DMS79 treated with DMSO at 0.1 percent for 48 hours (cell line): ENCODE measurements around the gene DCDC1.
"Not testable (repeated sequence)": the region's sequence is repeated elsewhere in the genome, so short reads cannot be mapped to it uniquely, and the experiment has no call there.

Experiments
- DNase-seq: peaks from one replicate; lab custom pipeline; 2025; lab: John Stamatoyannopoulos, UW

The DCDC1 gene

DNA sequence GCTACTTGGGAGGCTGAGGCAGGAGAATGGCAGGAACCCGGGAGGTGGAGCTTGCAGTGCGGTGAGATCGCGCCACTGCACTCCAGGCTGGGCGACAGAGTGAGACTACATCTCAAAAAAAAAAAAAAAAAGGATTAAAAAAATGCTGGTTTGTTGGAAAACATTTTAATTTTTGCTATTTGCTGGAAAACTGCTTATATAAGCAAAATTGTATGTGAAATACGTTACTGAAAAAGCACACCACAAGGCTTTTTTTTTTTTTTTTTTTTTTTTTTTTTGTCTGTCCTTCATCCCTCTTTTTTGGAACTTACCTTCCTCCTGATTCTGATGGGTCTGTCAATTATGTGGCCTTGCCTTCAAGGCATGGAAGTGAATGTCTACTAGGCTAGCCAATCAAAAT lies 40.8 kb downstream of the DCDC1 start:
- no peak for DNase-seq

DNA sequence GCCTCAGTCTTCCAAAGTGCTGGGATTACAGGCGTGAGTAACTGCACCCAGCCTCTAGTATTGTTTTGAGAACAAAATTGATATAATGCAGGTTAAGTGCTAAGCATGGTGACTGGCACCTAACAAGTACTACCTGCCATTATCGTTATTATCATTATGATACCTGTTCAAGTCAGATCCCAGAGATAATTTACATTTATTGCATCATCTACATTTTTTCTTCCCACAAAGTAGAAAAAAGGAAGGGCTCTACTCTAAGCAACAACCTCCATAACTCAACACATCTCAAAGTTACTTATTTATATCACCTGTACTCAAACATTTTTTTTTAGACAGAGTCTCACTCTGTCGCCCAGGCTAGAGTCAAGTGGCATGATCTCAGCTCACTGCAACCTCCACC lies 42.1 kb downstream of the DCDC1 start:
- DNase-seq: no peak

DNA sequence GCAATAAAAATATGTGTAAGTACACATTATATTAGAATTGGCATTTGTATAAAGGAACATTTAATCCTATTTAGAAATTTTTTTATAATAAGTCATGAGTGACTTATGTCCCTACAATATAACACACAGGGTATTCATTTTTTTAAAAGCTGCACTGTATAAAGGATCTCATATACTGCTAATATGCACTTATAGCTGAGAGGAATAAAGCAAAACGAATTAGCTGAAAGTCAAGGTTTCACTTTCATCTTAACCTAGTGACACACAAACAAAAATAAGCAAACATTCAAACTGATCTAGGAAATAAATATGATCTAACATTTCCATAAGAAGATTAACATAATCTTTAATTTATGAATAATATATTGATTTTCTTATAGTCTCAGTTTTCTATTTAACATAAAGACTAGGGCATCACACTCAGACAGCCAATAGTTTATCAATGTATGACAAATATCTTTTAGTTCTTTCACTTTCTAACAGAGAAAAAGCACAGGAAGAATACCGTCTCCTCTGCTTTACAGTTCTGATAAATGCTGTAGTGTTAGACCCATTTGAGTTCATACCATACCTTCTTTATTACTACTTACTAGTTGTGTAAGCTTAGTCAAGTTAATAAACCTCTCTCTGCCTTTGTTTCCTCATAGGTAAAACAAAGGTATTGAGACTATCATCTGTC lies 42.9 kb downstream of the DCDC1 start:
- DNase-seq: no peak

DNA sequence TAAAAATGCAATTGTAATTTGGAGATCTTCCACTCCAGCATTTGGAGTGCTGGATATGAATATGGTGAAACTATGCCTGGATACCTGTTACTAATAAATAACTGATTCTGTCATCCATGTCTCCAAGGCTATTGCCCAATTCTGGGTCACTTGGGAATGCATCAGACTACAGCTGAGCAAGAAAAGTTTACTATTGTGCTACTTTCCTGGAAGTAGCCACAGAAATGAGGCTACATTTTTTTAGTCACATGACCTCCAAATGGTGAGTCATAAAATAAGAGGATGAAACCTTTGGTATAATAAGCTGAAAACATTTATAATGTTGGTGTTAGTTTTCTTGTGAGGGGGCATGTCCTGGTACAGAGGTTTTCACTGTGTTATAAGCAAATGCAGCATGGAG lies 44.4 kb downstream of the DCDC1 start:
- no peak for DNase-seq

DNA sequence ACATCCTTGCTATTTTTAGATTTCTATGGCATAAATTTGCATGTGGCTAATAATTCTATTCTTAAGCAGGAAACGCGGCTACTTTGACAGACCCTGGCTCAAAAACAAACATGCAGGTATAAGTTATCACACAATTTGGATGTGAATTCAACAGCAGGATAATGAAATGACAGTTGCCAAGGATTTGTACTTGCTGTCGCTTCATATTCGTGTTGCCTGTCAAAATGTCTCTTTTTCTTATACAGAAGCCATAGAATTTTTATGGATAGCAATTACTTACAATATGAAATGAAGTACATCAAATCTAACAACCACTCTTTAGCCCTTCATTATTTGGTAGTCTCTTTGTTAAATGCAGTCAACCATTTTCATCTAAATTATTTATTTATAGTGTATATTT lies 46.4 kb downstream of the DCDC1 start:
- no peak for DNase-seq

DNA sequence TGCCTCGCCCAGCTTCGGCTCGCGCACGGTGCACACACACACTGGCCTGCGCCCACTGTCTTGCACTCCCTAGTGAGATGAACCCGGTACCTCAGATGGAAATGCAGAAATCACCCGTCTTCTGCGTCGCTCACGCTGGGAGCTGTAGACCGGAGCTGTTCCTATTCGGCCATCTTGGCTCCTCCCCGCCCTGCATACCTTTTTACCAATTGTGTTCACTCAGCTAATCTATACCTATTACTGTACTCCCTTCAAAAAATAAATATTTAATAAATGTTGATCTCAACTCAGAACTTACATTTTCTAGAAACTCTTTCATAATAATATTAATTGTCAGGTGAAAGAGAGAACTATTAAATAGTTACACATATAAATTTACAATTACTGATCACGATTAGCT lies 48.0 kb downstream of the DCDC1 start:
- not testable (repeated sequence) for DNase-seq

DNA sequence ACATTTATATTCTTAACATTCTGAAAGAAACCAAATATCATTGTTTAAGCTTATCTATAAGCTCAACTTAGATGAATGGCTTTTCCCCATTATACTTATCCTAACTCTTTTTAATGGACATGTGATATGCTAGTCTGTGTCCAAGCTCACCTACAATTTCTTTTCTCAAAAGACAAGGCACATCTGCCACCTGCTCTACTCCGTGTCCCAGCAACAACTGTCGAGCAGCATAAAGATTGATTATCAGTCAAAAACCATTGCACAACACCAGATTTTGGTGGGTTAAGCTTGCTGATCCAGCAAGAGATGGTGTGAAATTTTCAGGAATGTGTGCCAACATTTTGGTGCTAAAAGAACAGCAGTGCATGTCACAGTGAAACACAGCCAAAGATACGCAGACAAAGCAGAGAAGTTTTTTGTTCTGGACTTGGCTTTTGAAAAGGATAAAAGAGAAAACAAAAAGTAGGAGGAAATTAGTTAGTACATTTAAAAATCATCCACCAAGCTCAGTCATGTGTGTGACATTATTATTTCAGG lies 65.8 kb downstream of the DCDC1 start:
- DNase-seq: no peak

DNA sequence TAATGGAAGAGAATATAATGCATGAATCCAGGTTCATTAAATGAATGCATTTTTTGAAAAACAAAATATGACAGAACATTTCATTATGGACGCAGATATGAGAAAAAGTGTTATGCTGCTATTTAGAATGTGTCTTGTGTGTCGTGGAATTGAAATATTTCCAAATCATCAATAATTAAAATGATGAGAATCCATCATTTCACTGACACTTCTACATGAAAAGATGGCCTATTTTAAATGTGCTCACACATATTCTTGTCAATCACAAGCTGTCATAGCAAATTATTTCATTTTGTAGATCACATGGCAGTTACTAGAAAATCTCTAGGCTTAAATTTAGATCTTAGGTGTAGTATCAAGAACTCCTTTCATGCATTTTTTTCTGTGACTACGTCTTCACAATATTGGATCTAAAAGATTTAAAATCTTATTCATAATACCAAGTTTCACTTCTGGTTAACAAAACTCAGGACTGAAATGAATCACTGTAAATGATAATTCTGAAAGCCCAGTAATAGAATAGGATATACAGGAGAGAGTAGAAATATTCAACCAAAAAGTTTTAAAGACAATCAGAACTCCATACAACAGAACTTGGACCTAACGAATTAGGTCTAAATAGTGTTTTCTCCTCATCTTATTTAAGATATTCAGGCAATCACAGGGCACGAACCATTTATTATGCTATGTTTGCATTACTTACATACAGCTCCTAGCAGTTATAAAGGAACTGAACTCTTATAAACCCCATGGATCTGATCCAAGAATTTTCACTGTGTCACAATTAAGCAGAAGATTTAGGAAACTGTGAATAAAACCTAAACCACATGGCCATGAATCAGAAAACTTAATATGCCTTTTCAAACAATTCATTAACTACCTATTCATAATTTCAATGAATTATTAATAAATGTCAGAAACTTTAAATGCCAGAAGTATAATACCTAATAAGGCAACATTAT lies 67.7 kb downstream of the DCDC1 start:
- DNase-seq: no peak

DNA sequence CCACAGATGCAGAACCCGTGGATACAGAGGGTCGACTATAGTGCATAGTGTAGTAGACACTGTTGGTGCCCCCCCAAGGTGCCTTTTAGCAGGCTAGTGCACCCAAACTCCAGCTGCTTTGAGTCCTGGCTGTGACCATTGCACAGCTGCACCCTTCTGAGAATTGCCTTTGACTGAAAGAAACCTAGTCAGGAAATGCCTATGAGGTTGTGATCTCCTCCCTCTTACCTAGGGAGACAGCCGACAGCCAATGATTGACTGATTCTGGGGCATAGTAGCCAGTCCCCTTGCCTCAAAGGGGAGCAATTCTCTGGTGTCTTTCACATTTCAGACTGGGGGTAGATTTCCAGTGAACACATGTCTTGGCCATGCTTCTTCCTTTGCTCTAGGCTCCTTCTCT lies 74.2 kb downstream of the DCDC1 start:
- no peak for DNase-seq

DNA sequence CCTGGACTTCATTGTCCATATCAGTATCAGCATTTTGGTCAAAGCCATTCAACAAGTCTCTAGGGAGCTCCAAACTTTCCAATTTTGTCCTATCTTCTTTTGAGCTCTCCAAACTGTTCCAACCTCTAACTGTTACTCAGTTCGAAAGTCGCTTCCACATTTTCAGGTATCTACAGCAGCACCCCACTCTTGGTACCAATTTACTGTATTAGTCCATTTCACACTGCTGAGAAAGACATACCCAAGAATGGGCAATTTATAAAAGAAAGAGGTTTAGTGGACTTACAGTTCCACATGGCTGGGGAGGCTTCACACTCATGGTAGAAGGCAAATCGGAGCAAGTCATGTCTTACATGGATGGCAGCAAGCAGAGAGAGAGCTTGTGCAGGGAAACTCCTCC lies 96.0 kb downstream of the DCDC1 start:
- DNase-seq: not testable (repeated sequence)

DNA sequence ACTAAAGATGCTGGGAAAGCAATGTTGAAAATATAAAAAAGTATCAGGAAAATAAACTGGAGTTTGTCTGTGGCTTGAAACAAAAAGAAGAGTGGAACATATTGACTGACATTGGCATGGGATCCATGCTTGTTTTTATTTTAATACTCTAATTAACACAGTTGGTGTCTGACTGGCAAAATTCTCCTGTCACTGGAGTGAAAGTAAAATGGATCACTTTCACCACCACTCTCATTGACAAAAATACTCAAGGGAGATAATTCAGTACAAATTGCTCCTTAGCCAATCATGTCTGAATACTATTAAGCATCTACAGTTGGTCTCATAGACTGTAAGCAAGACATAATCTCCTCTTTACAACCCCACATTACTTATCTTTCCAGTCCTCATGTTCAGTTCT lies 101.8 kb downstream of the DCDC1 start:
- DNase-seq: no peak

DNA sequence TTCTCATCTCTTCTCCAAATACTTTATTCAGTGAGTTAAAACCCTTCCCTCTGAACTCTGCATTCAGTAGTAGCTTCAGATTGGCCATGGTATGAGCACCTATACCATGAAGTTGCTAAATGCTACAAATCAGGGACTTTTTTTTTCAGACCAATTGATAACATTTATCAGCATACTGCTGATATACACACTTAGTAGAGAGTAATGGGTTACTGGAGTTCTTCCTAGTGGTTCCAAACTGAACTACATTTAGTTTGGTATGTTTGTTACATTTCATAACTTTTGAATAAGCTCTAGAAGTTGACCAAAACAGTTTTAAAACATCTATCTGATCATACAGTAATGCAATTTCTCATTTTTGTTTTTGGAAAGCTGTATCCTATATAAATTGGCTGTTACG lies 104.7 kb downstream of the DCDC1 start:
- no peak for DNase-seq

DNA sequence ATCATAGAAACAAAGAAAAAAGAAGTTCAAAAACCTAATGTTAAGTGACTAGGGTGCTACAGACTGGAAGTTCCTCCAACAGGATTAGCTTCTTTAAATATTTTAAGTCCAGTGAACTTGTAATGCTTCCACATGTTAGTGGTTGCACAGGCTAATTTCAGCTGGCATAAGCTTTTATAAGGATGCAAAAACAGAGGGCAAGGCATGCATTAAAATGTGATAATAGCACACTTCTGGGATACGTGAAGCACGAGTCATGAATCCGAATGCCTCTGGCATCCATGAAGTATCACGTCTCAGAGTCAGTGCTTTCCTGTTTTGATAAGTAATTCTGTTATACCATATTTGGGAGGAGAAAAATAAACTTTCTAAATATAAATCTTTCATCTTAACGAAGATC lies 106.8 kb downstream of the DCDC1 start:
- no peak for DNase-seq

DNA sequence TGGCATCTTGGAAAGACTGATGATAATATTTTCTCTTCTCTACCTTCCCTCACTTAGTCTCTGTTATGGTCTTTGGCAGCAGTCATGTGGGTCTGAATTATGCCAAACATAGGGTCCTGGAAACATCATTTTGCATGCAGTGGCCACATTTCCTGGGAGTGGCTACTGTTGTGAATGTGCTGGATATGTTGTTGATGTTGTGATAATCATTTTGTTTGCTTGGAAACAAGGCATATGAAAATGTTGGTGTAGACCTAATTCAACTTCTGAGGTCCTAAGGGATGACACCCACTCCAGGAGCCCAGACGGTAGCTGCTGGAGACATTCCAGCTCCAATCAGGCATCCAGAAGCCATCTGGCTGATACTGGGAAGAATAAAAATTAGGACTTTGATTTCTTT lies 109.7 kb downstream of the DCDC1 start:
- DNase-seq: no peak

DNA sequence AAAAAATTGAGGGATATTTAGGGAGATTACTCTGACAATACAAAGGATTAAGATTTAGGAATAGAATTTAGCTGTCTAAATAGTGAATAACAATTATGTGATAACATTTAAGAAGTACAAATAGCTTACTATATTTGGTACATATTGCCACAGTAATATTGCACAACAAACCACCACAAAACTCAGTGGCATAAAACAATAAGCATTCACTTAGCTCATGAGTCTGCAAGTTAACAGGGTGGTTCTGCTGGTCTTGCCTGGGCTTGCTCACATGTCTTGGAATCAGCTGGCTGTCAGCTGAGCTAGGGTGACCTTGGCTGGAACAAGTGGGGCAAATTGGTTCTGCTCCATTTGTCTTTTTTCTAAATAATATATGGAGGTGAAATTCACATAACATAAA lies 115.1 kb downstream of the DCDC1 start:
- DNase-seq: no peak

DNA sequence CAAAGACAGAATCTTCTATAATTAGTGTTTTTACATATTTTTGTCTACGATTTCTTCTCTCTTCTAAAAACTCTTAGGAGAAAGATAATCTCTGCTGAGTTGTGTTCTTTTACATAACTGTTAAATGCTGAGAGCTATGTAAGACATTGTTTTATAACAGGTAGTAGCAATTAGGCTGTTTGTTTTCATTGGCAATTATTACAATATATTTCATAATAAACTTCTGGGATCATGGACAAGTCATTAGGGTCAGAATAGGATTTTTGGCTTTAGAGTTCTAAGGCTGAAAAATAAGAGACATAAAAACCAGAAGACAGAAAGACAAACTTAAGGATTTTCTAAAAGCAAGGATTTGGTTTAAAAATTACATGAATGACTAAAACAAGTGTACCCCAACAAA lies 120.8 kb downstream of the DCDC1 start:
- DNase-seq: no peak

DNA sequence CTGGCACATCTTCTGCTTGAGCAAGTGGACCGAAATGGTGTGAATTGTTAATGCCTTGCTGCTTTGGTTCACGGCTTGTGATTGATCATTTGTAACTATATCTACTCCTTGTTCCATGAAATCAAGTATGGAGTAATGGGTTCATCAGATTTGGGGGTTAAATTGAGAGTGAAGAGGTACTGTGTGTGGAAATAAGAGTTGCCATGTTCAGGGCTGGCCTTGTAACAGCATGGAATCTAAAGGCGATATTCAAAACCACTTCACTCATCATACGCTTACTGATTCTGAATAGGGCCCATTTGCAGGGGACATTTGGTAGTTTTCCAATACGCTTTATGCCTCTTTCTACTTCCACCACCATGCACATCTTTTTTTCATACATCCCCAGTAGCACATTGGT lies 122.2 kb downstream of the DCDC1 start:
- DNase-seq: no peak

DNA sequence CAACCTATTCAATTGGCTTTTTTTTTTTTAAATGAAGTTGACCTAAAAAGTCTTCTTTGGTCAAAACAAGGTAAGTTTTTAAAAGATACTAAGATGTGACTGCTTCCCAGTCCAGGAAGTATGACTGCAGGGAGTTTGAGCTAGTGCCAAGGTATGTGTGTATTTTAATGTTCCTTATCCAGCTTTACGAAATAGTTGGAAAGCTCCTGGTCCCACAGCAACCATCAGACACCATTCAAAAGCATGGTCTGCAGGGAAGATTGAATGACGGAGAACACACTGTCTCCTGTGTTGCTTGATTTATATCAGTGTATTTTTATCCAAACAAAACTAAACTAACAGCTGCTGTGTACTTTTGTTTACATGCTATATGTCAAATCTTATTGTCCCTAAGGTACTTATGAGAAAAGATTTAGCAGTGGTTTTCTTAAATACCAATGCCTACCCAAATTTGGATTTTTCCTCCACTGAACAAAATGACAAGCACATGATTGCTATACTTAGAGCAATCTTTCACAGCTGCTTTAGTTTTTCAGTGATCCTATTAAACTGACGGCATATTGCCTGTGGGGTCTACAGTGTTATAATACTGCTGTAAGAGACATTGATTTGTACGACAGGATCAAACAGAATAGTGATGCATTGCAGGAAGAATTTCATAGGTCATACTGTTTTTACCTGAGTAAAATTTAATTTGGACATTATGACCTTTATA lies 122.9 kb downstream of the DCDC1 start:
- no peak for DNase-seq

DNA sequence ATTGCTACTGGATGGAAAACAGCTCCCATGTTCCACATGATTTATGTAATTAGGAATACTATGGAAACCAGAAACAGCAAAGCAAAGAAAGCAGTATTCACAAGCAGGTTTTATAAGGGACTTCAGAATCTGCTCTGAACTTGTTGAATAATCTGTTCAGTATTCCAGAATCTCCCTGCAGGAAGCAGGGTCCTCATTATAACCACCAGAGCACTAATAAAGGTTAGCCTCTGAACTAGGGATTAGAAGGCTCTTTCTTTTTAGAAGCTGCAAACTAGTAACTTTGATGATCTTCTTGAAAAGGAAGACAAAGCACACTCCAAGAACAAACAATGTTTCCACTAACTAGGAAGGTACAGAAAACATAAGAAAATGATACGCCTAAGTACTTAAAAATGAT lies 125.8 kb downstream of the DCDC1 start:
- DNase-seq: no peak

DNA sequence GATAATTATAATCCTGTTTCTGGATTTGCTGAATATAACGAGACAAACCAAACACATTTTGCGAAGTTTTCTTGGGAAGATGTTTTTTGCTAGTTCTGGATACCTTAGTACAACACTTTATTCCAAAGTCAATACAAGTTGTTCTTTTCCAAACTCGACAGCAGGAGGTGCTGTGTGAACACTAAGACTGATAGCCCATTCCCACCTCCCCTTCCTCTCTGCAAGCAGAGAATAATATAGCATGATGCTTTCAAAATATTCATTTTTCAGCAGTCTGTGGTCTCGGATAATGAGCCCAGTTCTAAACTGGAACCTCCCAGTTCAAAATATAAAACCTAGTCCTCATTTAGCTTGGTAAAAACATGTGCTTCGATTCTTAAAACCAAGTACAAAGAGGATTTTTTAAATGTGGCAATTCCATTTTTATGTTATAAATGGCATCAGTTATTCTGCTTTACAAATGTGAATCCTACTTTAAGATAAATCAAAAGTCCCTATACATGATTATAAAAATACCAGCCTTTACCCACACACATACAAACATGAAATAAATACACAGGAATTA lies 129.1 kb downstream of the DCDC1 start:
- peak; percentile 22 for DNase-seq

DNA sequence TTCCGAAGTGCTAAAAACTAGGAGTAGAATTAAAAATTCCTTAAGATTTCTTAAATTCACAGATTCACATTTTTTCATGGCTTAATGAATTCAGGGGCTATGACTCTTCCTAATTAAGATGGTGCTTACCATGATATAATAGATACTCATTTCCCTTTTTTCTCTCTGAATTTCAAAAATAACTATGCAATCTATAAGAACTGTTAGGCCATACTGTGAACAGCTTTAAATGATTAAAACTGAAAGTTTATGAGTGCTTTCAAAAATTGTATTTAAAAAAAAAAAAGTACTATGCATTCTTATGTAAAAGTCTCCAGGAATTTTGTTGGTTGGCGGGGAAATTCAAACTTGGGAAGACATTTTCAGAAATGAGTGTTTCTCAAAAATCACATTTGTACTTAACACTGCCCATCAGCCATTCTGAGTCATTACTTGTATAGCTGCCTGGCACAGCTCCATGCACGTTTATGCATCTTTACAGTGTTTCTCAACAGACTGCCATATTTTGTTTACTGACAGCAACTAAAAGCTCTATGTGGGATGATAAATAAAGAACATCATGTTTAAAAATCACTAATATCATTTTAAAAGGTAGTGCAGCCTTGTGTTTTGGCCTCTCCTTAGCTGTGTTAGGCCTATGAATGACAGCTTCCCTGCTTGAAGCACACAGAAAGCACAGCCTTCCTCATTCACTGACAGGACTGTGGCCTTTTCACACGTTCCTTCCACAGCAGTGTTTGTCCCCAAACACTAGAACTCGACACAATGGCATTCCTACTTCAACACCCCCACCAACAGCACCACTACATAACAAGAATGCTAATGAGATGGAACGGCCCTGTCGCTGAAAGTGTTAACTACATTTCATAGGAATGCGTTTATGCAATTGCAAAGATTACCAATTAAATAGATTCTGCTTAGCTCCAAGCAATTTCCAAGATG lies 131.4 kb downstream of the DCDC1 start:
- DNase-seq: no peak
